H1 (cell line): ENCODE measurements around the gene SLC38A1. TPM values are rescaled to one million over a fixed set of nuclear protein-coding genes. Genes with fewer than 3 reads are reported as not detected.

Experiments
- CBX8 ChIP-seq: fragments of 300-800, 300-1000 bp; sonication (generic); IDR thresholded peaks from 2 replicates; pipeline ENCODE4 v1.7.1; 2016; ENCODE audit warnings: low read depth, low read length, borderline replicate concordance
- JUN ChIP-seq: IDR thresholded peaks from 2 replicates; pipeline ENCODE4 v1.6.1; 2011; ENCODE audit warnings: low read depth, mild to moderate bottlenecking, improper control_type of control experiment, low read length
- SIN3A ChIP-seq, 2 experiments: IDR thresholded peaks in 1 of 2; conservative IDR thresholded peaks in 1 of 2; 2 replicates each; pipeline ENCODE4 v1.6.1; 2011 to 2012; ENCODE audit warnings: low read length in 2 of 2, improper control_type of control experiment in 1 of 2, low read depth in 1 of 2, mild to moderate bottlenecking in 1 of 2
- polyA plus RNA-seq, 7 experiments: library from polyadenylated mRNA; depleted of rRNA in 3 of 7; stranded (reverse) in 5 of 7; unstranded in 2 of 7; fragments of >200 nt in 5 of 7; fragments of 200-250 nt in 2 of 7; gene quantifications; 1 replicate in 5 of 7; 2 replicates in 1 of 7; 4 replicates in 1 of 7; pipeline versions ENCODE4 v1.2.1 to v1.2.3, GENCODE V29; 2011 to 2013; ENCODE audit warnings: missing spikeins in 2 of 7, mixed read lengths in 2 of 7
- total RNA-seq: library from RNA; stranded (reverse); fragmentation: NEBNext Ultra II Directional; extraction: Animal tissue kit (Norgen Biotek cat#: 25700); gene quantifications from 2 replicates; pipeline ENCODE4 v1.2.1, GENCODE V29; 2021

SLC38A1 gene
- total and polyA plus RNA-seq, 2 of the 8 experiments (the other 6 are each of a cell fraction or from before 2014, with no cell fraction given) = 83.4 to 242 TPM

- TF ChIP-seq SIN3A (conservative IDR thresholded peaks at IDR 0.05 in 1 of 2, IDR thresholded peaks at IDR 0.05 in 1 of 2; ENCODE audit: low read depth in 1 of 2, low read length in 2 of 2) (no peak), JUN (no peak), CBX8 (no peak)
Measured at GRCh38 chr12:46136249-46136648, 132.6 kb downstream of the SLC38A1 start (continued).
